ENCODE data around the gene HMGCL. TPM values are rescaled to one million over a fixed set of nuclear protein-coding genes. Genes with fewer than 3 reads are reported as not detected.
"Not testable (repeated sequence)": the region's sequence is repeated elsewhere in the genome, so short reads cannot be mapped to it uniquely, and the experiment has no call there.

Gene HMGCL
- total RNA-seq, 1 experiment from 2014 or later = 30.8 TPM

GRCh38 chr1:23803674-23804073 lies 21.6 kb downstream of the HMGCL start:
- CTCF ChIA-PET = no interaction called here
- no TSS peak for BruUV-seq (replicated peaks)
- Histone ChIP-seq H3K27ac (ENCODE audit: low read length) (no peak overlapping the region), H3K9me3 (ENCODE audit: control insufficient read depth, insufficient read depth, low read depth, low read length) (no peaks in the 10 kb centered on the region), H3K27me3 (ENCODE audit: control insufficient read depth, insufficient read depth, low read length) (no peaks in the 10 kb centered on the region), H3K4me1 (ENCODE audit: control insufficient read depth, insufficient read depth, low read length) (peaks cover 21% of the 10 kb centered on the region), H3K36me3 (ENCODE audit: control insufficient read depth, insufficient read depth, low read length) (peaks cover 8% of the 10 kb centered on the region; the same call in 1 of the 2 replicates), H3K4me3 (ENCODE audit: low read depth in 2 of 2, low read length in 2 of 2) (no peak overlapping the region)
- in situ Hi-C loops (cut with HindIII; ENCODE audit: low pct_unique_long_range_greater_than_20kb, low sequenced_read_pairs) (no loop called here), intact Hi-C loops (cut with micrococcal nuclease; ENCODE audit: unreplicated experiment) (no loop called here)
- ATAC-seq = no peak
- POLR2A ChIA-PET = no interaction called here
- DNase-seq (ENCODE audit: low read depth, low spot score) = no peak
- TF ChIP-seq TCF7L2 (IDR thresholded peaks at IDR 0.05; ENCODE audit: low read depth, low read length) (no peak), CTCF (IDR thresholded peaks at IDR 0.05) (no peak), REST (IDR thresholded peaks at IDR 0.05; ENCODE audit: insufficient read depth in 1 of 2, low read depth in 2 of 2, low read length in 1 of 2) (no peak), POLR2AphosphoS5 (IDR thresholded peaks at IDR 0.05; ENCODE audit: low read depth, low read length) (no peak), SIN3A (IDR thresholded peaks at IDR 0.05; ENCODE audit: borderline replicate concordance, insufficient read depth, low read depth, low read length) (no peak)

- H3K36me3 ChIP-seq (ENCODE audit: control insufficient read depth, insufficient read depth, low read length); DNase-seq (ENCODE audit: low read depth, low spot score); H3K27ac ChIP-seq (ENCODE audit: low read length); in situ Hi-C loops (cut with HindIII; ENCODE audit: low pct_unique_long_range_greater_than_20kb, low sequenced_read_pairs); H3K4me3 ChIP-seq (ENCODE audit: low read depth in 2 of 2, low read length in 2 of 2); BruUV-seq (replicated peaks); intact Hi-C loops (cut with micrococcal nuclease; ENCODE audit: unreplicated experiment); ATAC-seq; H3K9me3 ChIP-seq (ENCODE audit: control insufficient read depth, insufficient read depth, low read depth, low read length); H3K27me3 ChIP-seq (ENCODE audit: control insufficient read depth, insufficient read depth, low read length): not testable (repeated sequence)
- CTCF ChIA-PET = interaction anchor here (0.6 to 0.7 kb wide), 4 partner anchors 87 to 225 kb away, joined by 3 to 5 read pairs (median 4); no protein-coding TSS in a partner anchor
- H3K4me1 ChIP-seq (ENCODE audit: control insufficient read depth, insufficient read depth, low read length) = peaks cover 21% of the 10 kb centered on the region
- POLR2A ChIA-PET = interaction anchor here (0.6 to 1.0 kb wide), 2 partner anchors 20 to 62 kb away, joined by 3 to 12 read pairs; no protein-coding TSS in a partner anchor
These were observed 22.4 kb downstream of the HMGCL start for GRCh38 chr1:23802809-23803342.

GRCh38 chr1:23801876-23802275 lies 23.4 kb downstream of the HMGCL start:
- H3K36me3 ChIP-seq (ENCODE audit: control insufficient read depth, insufficient read depth, low read length) = peaks cover 8% of the 10 kb centered on the region; the same call in 1 of the 2 replicates
- no peaks in the 10 kb centered on the region for H3K27me3 ChIP-seq (ENCODE audit: control insufficient read depth, insufficient read depth, low read length)
- intact Hi-C loops (cut with micrococcal nuclease; ENCODE audit: unreplicated experiment) = no loop called here
- ATAC-seq (no peak), DNase-seq (ENCODE audit: low read depth, low spot score) (no peak)
- ChIA-PET CTCF (interaction anchor here (0.6 to 1.2 kb wide), 4 partner anchors 24 to 224 kb away, joined by 3 to 5 read pairs (median 4); partner anchors contain the start of gene PITHD1), POLR2A (interaction anchor here (0.6 to 1.0 kb wide), 3 partner anchors 19 to 68 kb away, joined by 3 to 12 read pairs (median 3); no protein-coding TSS in a partner anchor)
- peak overlapping the region; percentile 93 for H3K27ac ChIP-seq (ENCODE audit: low read length)
- in situ Hi-C loops (cut with HindIII; ENCODE audit: low pct_unique_long_range_greater_than_20kb, low sequenced_read_pairs) = no loop called here
- TF ChIP-seq CTCF (IDR thresholded peaks at IDR 0.05) (no peak), TCF7L2 (IDR thresholded peaks at IDR 0.05; ENCODE audit: low read depth, low read length) (no peak), POLR2AphosphoS5 (IDR thresholded peaks at IDR 0.05; ENCODE audit: low read depth, low read length) (no peak), SIN3A (IDR thresholded peaks at IDR 0.05; ENCODE audit: borderline replicate concordance, insufficient read depth, low read depth, low read length) (no peak), REST (IDR thresholded peaks at IDR 0.05; ENCODE audit: insufficient read depth in 1 of 2, low read depth in 2 of 2, low read length in 1 of 2) (no peak)
- H3K4me3 ChIP-seq (ENCODE audit: low read depth in 2 of 2, low read length in 2 of 2) = no peak overlapping the region
- no peaks in the 10 kb centered on the region for H3K9me3 ChIP-seq (ENCODE audit: control insufficient read depth, insufficient read depth, low read depth, low read length)
- peaks cover 23% of the 10 kb centered on the region for H3K4me1 ChIP-seq (ENCODE audit: control insufficient read depth, insufficient read depth, low read length)
- BruUV-seq (replicated peaks) = no TSS peak
